Nephron progenitor cell (in vitro differentiated cells): Measurements from ENCODE around the gene SPSB2.

ENCODE experiments used
- DNase-seq: peaks from one replicate; pipeline ENCODE4 v3.0.0; 2021
- H3K27ac Mint-ChIP-seq: 2 replicates; pipeline ENCODE4 v1.8.0; 2021; ENCODE audit warnings: mild to moderate bottlenecking, moderate library complexity, mixed read lengths
- H3K27me3 Mint-ChIP-seq: 2 replicates; pipeline ENCODE4 v1.8.0; 2021; ENCODE audit warnings: mild to moderate bottlenecking, low read depth, mixed read lengths; ENCODE audit not compliant: poor library complexity
- H3K36me3 Mint-ChIP-seq: 2 replicates; pipeline ENCODE4 v1.8.0; 2021; ENCODE audit warnings: low read depth, mixed read lengths
- H3K4me1 Mint-ChIP-seq: 2 replicates; pipeline ENCODE4 v1.8.0; 2021; ENCODE audit warnings: mixed read lengths
- H3K4me3 Mint-ChIP-seq: 2 replicates; pipeline ENCODE4 v1.8.0; 2021; ENCODE audit warnings: mild to moderate bottlenecking, moderate library complexity, mixed read lengths
- H3K9me3 Mint-ChIP-seq: 2 replicates; pipeline ENCODE4 v1.8.0; 2021; ENCODE audit warnings: mild to moderate bottlenecking, moderate library complexity, mixed read lengths
- TF ChIP-seq, protein P1 (sequence below): fragments of 200-600 bp; sonication (generic); IDR thresholded peaks from 2 replicates; pipeline ENCODE4 v1.5.0; 2021; ENCODE audit warnings: antibody characterized with exemption

SPSB2 gene

DNA sequence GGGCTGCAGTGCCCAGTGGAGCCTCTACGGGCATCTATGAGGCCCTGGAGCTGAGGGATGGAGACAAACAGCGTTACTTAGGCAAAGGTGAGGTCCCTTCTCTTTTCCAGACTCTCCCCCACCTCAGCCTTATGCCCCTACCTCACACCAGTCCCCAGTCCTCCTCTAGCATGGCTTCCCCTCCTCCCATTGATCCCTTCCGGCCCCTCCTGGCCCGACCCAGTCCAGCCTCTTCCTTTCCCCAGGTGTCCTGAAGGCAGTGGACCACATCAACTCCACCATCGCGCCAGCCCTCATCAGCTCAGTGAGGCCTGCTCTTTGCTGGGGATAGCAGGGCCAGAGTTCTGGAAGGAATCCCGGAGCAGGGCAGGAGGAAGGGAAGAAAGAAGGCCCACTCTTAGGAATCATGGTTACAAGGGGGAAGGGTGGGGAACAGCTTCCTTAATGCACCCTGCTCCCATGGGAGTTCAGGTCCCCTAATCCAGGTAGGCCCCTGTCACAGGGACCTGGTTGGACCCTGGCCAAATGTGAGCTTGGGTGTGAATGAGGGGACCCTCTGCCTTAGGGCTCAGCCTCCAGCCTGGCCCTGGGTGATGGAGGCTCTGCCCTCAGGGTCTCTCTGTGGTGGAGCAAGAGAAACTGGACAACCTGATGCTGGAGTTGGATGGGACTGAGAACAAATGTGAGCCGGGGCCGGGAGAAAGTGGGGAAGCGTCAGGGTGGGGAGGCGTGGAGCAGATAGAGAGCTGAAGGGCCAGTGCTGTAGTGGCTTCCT is 43.5 kb upstream of the SPSB2 start:
- Mint-ChIP-seq H3K4me1 (peaks cover 64% of the 10 kb centered on the region), H3K27me3 (peaks cover 12% of the 10 kb centered on the region), H3K27ac (no peak overlapping the region), H3K36me3 (peaks cover 26% of the 10 kb centered on the region), H3K4me3 (peak overlapping the region; percentile 93), H3K9me3 (no peaks in the 10 kb centered on the region)
- DNase-seq, result no peak
- TF ChIP-seq, protein P1, sequence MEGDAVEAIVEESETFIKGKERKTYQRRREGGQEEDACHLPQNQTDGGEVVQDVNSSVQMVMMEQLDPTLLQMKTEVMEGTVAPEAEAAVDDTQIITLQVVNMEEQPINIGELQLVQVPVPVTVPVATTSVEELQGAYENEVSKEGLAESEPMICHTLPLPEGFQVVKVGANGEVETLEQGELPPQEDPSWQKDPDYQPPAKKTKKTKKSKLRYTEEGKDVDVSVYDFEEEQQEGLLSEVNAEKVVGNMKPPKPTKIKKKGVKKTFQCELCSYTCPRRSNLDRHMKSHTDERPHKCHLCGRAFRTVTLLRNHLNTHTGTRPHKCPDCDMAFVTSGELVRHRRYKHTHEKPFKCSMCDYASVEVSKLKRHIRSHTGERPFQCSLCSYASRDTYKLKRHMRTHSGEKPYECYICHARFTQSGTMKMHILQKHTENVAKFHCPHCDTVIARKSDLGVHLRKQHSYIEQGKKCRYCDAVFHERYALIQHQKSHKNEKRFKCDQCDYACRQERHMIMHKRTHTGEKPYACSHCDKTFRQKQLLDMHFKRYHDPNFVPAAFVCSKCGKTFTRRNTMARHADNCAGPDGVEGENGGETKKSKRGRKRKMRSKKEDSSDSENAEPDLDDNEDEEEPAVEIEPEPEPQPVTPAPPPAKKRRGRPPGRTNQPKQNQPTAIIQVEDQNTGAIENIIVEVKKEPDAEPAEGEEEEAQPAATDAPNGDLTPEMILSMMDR, result no peak

DNA sequence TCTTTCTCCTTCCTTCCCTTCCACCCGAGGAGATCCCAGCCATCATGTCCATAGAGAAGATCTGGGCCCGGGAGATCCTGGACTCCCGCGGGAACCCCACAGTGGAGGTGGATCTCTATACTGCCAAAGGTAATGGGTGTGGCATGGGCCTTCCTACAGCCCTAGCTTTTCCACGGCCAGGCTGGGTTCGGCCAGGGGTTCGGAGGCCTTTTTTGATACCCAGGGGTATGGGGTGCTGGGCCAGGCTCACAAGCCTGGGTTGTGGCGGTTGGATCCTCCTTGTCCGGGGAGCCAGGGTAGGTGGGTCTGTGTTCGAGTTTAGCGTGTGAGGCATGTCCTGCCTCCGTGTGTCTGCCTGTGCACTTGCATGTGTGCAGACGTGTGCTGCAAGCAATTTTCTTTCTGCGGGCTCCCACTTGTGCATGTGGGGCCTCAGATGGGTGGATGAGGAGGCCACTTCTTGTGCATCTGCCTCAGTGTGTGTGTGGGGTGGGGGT is 42.7 kb upstream of the SPSB2 start:
- Mint-ChIP-seq H3K36me3 (peaks cover 20% of the 10 kb centered on the region), H3K27me3 (peaks cover 20% of the 10 kb centered on the region), H3K4me3 (peak overlapping the region; percentile 93), H3K4me1 (peaks cover 60% of the 10 kb centered on the region), H3K27ac (no peak overlapping the region), H3K9me3 (no peaks in the 10 kb centered on the region)
- DNase-seq, result no peak
- TF ChIP-seq, protein P1, result no peak

DNA sequence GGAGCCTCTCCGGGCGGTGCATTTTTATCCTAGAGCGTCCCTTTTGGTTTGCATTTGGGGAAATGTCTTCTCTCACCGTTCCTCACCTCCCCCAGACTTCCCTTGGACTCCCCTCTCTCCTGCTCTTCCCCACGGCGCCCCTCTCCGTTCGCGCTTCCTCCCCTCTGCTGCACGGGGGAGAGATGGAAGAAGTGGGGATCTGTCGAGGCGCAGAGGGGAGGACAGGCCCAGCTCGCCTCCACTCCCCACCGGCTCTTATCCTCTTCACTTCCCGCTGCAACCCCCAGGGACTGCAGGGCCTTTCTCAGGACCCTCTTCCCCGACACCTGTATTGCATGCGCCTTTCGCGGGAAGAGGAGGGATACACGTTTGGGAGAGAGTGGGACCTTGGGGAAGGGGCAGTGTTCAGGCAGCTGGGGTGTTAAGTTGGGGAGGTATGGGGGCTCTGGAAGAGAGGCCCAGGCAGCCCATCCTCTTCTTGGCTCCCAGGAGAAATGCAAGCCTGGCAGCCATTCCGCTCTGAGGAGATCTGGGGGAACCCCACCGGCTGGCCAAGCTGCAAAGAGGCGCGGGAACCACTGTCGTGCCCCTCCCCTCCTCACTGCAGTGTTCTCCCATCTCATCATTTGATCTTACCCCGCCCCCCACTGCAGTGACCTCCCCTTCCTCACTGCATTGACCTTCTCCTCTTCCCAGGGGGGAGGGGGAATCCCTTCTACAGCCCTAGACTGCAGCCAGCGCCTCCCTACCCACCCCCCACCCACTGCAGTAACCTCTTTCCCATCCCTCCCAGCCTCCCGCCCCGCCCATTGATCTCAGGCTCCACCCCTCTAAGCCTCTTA is 42.1 kb upstream of the SPSB2 start:
- TF ChIP-seq, protein P1, result no peak
- H3K36me3 Mint-ChIP-seq, result peaks cover 19% of the 10 kb centered on the region
- no peaks in the 10 kb centered on the region for H3K9me3 Mint-ChIP-seq
- H3K27ac Mint-ChIP-seq, result no peak overlapping the region
- peak; percentile 59 for DNase-seq
- H3K4me1 Mint-ChIP-seq, result peaks cover 60% of the 10 kb centered on the region
- H3K4me3 Mint-ChIP-seq, result peak overlapping the region; percentile 93
- H3K27me3 Mint-ChIP-seq, result peaks cover 23% of the 10 kb centered on the region

DNA sequence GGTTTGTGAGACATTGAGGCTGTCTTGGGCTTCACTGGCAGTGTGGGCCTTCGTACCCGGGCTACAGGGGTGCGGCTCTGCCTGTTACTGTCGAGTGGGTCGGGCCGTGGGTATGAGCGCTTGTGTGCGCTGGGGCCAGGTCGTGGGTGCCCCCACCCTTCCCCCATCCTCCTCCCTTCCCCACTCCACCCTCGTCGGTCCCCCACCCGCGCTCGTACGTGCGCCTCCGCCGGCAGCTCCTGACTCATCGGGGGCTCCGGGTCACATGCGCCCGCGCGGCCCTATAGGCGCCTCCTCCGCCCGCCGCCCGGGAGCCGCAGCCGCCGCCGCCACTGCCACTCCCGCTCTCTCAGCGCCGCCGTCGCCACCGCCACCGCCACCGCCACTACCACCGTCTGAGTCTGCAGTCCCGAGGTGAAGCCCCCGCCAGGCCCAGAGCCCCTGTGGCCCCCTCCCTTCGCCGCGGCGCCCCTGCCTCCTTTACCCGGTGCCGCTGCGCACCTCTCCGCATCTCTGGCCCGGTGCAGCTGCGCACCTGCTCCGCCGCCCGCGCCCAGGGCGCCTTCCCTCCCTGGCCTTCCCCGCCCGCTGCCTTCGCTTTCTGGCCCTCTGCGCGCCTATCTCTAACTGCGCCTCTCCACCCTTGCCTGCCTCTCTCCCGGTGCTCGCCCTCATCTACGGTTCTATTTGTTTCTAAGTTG is 41.3 kb upstream of the SPSB2 start, which contains the start of gene ENO2:
Gene ENO2, plus strand, starts transcription at position 335 of the 701 bp plus-strand sequence. CDS start 1,253 bp downstream, outside the sequence.
- TF ChIP-seq, protein P1, result no peak
- H3K4me3 Mint-ChIP-seq, result peak within 1 kb of the TSS; percentile 93
- H3K27ac Mint-ChIP-seq, result no peak within 1 kb of the TSS
- DNase-seq, result peak; percentile 76
- peaks cover 52% of the 10 kb centered on the region for H3K4me1 Mint-ChIP-seq
- peaks cover 11% of the 10 kb centered on the region for H3K36me3 Mint-ChIP-seq
- peaks cover 26% of the 10 kb centered on the region for H3K27me3 Mint-ChIP-seq
- no peaks in the 10 kb centered on the region for H3K9me3 Mint-ChIP-seq

DNA sequence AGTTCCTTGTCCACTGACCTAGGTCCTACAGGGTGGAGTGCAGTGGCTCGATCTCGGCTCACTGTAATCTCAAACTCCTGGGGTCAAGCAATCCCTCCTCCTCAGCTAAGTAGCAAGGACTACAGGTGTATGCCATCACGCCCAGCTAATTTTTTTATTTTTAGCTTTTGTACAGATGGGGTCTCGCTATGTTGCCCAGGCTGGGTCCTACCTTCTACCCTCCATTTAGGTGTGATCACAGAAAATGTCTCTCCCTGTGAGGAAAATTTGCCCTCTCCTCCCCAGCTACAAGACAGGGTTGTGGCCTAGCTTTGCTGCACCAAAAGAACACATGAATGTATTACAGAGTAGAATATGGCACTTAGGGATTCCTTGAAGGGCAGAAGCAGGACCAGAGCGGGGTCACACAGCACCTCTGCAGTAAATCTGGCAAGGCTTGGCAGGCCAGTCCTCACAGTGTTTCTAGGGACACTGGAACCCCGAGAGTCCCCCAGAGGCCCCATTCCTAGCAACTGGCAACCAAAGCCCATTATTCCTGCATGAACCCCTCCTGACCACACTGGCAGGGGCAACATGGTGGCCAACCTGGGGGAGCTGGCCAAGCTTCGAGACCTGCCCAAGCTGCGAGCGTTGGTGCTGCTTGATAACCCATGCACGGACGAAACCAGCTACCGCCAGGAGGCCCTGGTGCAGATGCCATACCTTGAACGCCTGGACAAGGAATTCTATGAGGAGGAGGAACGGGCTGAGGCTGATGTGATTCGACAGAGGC is 39.2 kb upstream of the SPSB2 start:
- peaks cover 5% of the 10 kb centered on the region for H3K36me3 Mint-ChIP-seq

More for the DNA sequence above, 39.2 kb upstream of the SPSB2 start:
- peak overlapping the region; percentile 67 for H3K4me3 Mint-ChIP-seq
- no peak overlapping the region for H3K27ac Mint-ChIP-seq
- peaks cover 45% of the 10 kb centered on the region for H3K4me1 Mint-ChIP-seq
- H3K9me3 Mint-ChIP-seq, result no peaks in the 10 kb centered on the region
- H3K27me3 Mint-ChIP-seq, result peaks cover 37% of the 10 kb centered on the region
- TF ChIP-seq, protein P1, result no peak
- DNase-seq, result no peak
